Measurements from ENCODE around the gene TGFBR3. TPM values are rescaled to one million over a fixed set of nuclear protein-coding genes. Genes with fewer than 3 reads are reported as not detected.

Gene TGFBR3
- polyA plus RNA-seq, 3 donors: 91.8 to 124 (median 95.6) TPM

- no peak for DNase-seq (ENCODE audit: extremely low read depth in 1 of 11, low read depth in 9 of 11, low spot score in 4 of 11)
Observed at GRCh38 chr1:91891969-91892368, 6.0 kb upstream of the TGFBR3 start.

DNA sequence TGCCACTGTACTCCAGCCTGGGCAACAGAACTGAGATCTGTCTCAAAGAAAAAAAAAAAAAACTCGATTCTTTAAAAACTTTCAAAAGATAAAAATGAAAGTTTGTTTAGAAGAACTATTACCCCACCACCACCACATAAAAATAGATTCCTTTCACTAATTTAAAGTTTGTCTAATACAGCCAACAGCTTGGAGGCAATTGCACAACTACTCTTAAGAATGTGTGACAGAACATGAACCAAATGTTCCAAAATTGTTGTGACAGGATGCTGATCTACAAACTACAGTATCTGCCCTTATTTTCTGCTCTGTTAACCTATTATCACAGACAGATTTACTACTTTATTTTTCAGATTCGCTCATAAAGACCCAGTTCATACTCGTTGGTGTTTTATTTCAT lies 5.5 kb upstream of the TGFBR3 start:
- DNase-seq (ENCODE audit: extremely low read depth in 1 of 11, low read depth in 9 of 11, low spot score in 4 of 11): peak in 2 of 11 donors; percentile 25 to 49

- DNase-seq (ENCODE audit: extremely low read depth in 1 of 11, low read depth in 9 of 11, low spot score in 4 of 11): no peak
Observed at GRCh38 chr1:91889717-91890459, 3.9 kb upstream of the TGFBR3 start.

DNA sequence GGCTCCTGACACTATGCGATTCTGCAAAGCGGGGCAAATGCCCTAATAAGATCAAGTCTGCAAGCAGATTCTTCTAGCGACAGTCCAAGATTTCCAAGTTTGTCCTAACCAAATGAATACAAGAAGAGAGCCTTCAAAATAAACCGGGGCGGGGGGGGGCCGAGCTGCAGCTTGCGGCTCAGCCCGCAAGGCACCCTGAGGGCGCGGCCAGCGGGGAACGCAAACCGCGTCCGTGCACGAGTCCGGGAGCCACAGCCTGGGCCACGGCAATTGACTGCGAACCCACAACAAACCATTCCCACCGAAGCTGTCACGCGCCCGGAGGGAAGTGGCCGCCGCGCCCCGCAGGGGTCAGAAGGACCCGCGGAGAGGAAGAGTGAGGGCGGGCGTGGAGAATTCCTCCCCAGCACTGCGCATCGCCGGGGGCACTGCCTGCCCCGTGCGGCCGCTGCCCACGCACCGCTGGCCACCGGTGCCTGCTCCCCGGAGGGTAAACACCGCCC lies 687 bp downstream of the TGFBR3 start:
- no peak for DNase-seq (ENCODE audit: extremely low read depth in 1 of 11, low read depth in 9 of 11, low spot score in 4 of 11)

DNA sequence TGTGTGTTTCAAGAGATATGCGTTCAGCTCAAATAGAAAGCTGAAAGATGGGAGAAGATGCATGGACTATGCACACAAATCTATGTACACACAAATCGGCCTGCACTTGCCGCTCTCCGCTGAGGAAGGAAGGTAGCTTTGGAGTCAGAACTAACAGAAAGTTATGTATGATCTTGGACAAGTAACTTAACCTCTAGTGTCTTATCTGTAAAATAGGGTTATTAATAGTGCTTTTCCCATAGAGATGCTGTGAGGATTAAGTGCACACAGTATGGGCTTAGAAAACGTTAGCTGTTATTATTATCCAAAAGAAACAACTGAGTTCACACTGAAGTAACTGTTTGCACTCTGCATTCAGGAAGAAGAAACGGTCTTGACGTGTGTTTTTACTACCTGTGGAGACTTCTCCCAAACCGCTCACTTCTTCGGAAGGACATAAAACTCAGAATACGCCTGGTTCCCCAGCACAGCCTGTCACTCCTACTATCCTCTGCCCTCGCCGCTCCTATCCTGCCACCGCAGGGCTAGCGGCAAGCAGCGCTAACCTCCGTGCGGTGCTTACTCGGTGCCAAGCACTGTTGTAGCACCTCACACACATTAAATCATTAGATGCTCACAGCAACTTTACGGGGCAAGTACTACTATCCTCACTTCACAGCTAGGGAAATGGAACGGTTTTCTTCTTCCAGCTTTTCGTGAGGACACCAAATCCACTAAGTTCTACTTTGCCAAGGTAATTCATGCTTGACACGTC lies 1.3 kb downstream of the TGFBR3 start:
- no peak for DNase-seq (ENCODE audit: extremely low read depth in 1 of 11, low read depth in 9 of 11, low spot score in 4 of 11)

- peak in 1 of 11 donors; percentile 40 for DNase-seq (ENCODE audit: extremely low read depth in 1 of 11, low read depth in 9 of 11, low spot score in 4 of 11)
Observed at GRCh38 chr1:91883470-91883869, 2.5 kb downstream of the TGFBR3 start.

DNA sequence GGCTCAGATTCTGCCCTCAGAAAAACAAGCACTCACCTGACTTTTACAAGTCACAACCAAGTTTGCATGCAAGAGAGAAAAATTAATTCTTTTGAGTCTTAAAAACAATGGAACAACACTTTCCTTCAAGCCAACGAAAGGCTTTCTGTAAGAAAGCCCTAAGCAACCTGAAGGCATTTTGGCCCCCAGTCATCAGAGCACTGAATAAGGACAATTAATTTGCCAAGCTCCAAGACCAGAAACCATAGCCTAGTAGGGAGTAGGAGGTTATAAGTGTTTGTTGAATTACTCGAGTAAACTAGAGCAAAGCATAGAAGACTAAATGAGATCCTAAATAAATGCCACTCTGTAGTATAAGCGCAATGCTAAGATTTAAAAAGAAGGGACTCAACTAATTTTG lies 4.7 kb downstream of the TGFBR3 start:
- no peak for DNase-seq (ENCODE audit: extremely low read depth in 1 of 11, low read depth in 9 of 11, low spot score in 4 of 11)

DNA sequence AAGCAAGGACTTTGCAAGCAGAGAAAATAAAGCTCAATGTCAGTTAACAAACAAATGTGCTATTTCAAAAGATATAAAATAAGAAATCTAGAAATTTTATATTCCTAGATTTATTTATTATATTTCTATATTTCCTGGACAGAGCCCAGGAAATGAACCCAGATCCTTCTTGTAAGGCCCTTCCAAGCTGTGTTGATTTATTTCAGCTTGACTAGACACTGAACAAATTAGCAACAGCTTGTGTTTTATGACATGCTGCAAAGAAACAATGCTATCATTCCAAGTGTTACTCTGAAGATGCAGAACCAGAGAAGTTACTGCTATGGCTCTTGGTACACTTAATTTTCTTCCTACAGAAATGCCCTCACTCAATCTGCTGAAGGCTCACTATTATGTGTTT lies 6.2 kb downstream of the TGFBR3 start:
- peak in 2 of 11 donors; percentile 32 to 55 for DNase-seq (ENCODE audit: extremely low read depth in 1 of 11, low read depth in 9 of 11, low spot score in 4 of 11)

- no peak for DNase-seq (ENCODE audit: extremely low read depth in 1 of 11, low read depth in 9 of 11, low spot score in 4 of 11)
Observed at GRCh38 chr1:91877574-91878208, 8.3 kb downstream of the TGFBR3 start.

DNA sequence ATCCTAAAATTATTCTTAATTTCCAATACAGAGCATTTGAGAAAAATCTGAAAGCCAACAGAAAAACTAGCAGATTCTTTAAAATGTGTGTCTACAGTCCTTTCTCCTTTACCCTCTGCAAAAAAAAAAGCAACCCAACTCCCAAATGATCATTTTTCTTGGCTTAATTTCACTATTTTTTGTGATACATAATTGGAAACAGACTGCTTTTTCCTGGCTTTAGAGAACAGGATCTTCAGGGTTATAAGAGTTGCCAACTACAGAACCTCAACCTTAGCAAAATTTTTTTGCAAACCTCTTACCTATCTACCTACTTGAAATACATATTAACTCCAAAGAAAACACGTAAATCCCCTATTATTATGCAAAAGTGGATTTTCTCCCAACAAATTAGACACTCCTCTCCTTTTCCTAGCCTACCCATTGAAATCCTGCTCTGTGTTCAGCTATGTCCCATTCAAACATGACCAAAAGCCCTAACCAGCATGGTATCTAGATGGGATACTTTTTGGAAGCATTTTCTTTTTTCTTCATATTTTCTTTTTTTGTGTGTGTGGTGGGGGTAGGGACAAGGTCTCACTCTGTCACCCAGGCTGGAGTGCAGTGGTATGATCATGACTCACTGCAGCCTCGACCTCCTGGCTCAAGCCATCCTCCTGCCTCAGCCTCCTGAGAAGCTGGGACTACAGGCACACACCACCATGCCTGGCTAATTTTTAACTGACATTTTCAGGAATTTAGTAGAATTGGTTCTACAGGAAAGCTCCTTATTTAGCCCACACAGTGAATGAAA lies 9.0 kb downstream of the TGFBR3 start:
- DNase-seq (ENCODE audit: extremely low read depth in 1 of 11, low read depth in 9 of 11, low spot score in 4 of 11): no peak

DNA sequence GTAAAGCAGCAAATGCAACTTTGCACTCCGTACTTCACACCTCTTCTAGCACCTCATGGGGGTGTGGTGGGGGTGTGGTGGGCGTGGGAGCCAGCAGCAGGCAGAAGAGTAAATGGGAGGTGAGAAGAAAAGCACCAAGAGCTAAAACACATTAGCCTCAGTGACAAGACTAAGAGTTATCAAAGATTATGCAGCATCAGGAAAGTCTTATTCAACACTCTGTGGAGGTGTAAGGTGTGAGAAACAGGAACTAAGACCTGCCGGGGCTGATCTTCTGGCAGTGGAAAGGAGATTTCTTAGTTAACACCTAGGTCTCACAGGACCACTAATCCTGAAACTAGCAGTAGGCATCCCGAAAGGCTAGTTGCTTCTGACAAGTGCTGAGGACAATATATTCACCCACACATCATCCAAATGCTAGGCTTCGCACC lies 9.9 kb downstream of the TGFBR3 start:
- DNase-seq (ENCODE audit: extremely low read depth in 1 of 11, low read depth in 9 of 11, low spot score in 4 of 11): no peak

DNA sequence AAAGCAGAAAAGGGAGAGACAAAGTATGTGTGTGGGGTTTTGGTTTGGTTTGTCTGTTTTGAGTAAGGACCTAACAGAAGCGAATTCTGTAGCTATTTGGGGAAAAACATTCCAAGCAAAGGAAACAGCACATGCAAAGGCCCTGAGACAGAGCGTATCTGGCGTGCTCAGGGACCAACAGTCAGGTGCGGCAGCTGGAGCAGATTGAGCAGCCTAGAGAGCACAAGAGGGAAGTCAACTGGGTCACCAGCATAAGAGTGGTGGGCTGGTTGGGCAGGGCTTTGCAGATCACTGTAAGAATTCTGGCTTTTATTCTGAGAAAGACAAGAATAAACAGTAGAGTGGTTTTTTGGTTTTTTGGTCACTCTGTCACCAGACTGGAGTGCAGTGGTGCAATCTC lies 11.8 kb downstream of the TGFBR3 start:
- no peak for DNase-seq (ENCODE audit: extremely low read depth in 1 of 11, low read depth in 9 of 11, low spot score in 4 of 11)

GRCh38 chr1:91872559-91873081 lies 13.3 kb downstream of the TGFBR3 start:
- no peak for DNase-seq (ENCODE audit: extremely low read depth in 1 of 11, low read depth in 9 of 11, low spot score in 4 of 11)

DNA sequence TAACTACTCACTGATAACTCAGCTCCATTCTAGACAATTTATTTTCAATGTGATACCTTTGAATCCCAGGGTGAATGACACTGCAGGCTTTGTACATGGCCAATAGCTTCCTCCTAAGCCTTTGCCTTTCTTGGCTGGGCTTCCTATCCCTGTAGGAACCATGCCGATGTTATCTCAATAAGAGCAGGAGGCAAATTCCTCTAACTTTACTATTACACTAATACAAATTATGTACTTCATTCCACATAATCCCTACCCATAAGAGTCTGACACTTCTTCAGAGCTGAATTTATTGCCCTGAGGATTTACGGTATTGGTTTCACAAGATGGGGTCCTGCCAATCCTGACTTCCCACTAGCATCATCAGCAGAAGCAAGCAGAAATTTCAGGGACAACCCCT lies 14.0 kb downstream of the TGFBR3 start:
- DNase-seq (ENCODE audit: extremely low read depth in 1 of 11, low read depth in 9 of 11, low spot score in 4 of 11): no peak

GRCh38 chr1:91870322-91870721 lies 15.6 kb downstream of the TGFBR3 start:
- no peak for DNase-seq (ENCODE audit: extremely low read depth in 1 of 11, low read depth in 9 of 11, low spot score in 4 of 11)

GRCh38 chr1:91866425-91866824 lies 19.5 kb downstream of the TGFBR3 start:
- DNase-seq (ENCODE audit: extremely low read depth in 1 of 11, low read depth in 9 of 11, low spot score in 4 of 11): no peak

GRCh38 chr1:91864017-91864700 lies 21.8 kb downstream of the TGFBR3 start:
- no peak for DNase-seq (ENCODE audit: extremely low read depth in 1 of 11, low read depth in 9 of 11, low spot score in 4 of 11)

DNA sequence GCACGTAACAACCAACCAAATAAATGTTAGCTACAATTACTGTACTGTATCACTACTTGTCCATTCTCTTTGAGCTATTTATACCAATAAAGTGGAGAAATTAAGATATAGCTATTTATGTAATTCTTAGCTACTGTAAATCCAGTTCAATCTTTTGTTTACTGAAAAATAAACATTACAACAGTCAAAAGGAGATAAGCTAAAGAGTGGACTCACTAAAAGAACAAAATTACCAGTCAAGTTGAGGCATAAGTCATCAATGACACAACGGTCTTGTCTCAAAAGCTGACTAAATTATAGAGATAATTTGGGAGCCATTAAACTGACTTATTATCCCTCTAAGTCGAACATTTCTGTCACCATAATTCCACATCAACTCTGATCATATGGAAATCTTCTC lies 22.5 kb downstream of the TGFBR3 start:
- DNase-seq (ENCODE audit: extremely low read depth in 1 of 11, low read depth in 9 of 11, low spot score in 4 of 11): no peak

Data from renal cortex interstitium (tissue), 11 donors.